Bladder microvascular endothelial cell (primary cell): Measurements from ENCODE around the gene CNN2. TPM values are rescaled to one million over a fixed set of nuclear protein-coding genes. Genes with fewer than 3 reads are reported as not detected.

Experiments
- total RNA-seq: library from RNA; depleted of rRNA; stranded (reverse); fragments of >200 nt; gene quantifications from 2 replicates; pipeline ENCODE4 v1.2.3, GENCODE V29; 2014

CNN2 gene
- total RNA-seq: 120 and 249 TPM in 2 replicates

GRCh38 chr19:1025960-1026782 is at the start of gene CNN2:
Gene CNN2 (plus strand): TSS chr19:1026608. CDS start chr19:1026662, 54 bp downstream.

GRCh38 chr19:984165-984967 is 42.0 kb upstream of the CNN2 start, which contains the start of gene WDR18:
Gene WDR18 (plus strand): TSS chr19:984345. CDS start chr19:984354, 9 bp downstream.

GRCh38 chr19:1000095-1000494 is 26.3 kb upstream of the CNN2 start, which contains the start of gene GRIN3B:
Gene GRIN3B (plus strand): TSS chr19:1000419. CDS start chr19:1000438, 19 bp downstream.

GRCh38 chr19:1020868-1021425 is 5.5 kb upstream of the CNN2 start, which contains the start of gene TMEM259:
Gene TMEM259 (minus strand): TSS chr19:1021123. CDS start chr19:1020996, 127 bp downstream.

GRCh38 chr19:1039646-1040475 is 13.5 kb downstream of the CNN2 start, which contains the start of gene ABCA7:
Gene ABCA7 (plus strand): TSS chr19:1040107. CDS start chr19:1041362, 1,255 bp downstream.

GRCh38 chr19:1066748-1067340 is 40.4 kb downstream of the CNN2 start, which contains the start of gene ARHGAP45:
Gene ARHGAP45 (plus strand): TSS chr19:1067167. CDS start chr19:1067406, 239 bp downstream.

Other genes starting within 250 kb of the CNN2 start
- gene PTBP1, start 229.2 kb upstream of the CNN2 start, total RNA-seq: 107 and 233 TPM in 2 replicates
- 0.13 and 0.16 TPM in 2 replicates for gene PLPPR3, start 204.7 kb upstream of the CNN2 start, total RNA-seq
- not detected in 2 replicates for gene AZU1, start 198.8 kb upstream of the CNN2 start, total RNA-seq
- gene PRTN3, start 185.6 kb upstream of the CNN2 start, total RNA-seq: not detected in 2 replicates
- gene ELANE, start 174.3 kb upstream of the CNN2 start, total RNA-seq: not detected in 2 replicates
- 1.5 and 1.8 TPM in 2 replicates for gene CFD, start 166.9 kb upstream of the CNN2 start, total RNA-seq
- gene MED16, start 133.4 kb upstream of the CNN2 start, total RNA-seq: 18.3 and 54.2 TPM in 2 replicates
- gene RNU6-9, start 133.1 kb upstream of the CNN2 start, total RNA-seq: not detected in 2 replicates
- 17.5 and 33.3 TPM in 2 replicates for gene R3HDM4, start 113.4 kb upstream of the CNN2 start, total RNA-seq
- gene KISS1R, start 109.3 kb upstream of the CNN2 start, total RNA-seq: not detected in 2 replicates
- gene ARID3A, start 100.6 kb upstream of the CNN2 start, total RNA-seq: 9.2 and 16.4 TPM in 2 replicates
- 72.4 and 77.4 TPM in 2 replicates for gene WDR18, start 42.3 kb upstream of the CNN2 start, total RNA-seq
- 0.50 and 0.97 TPM in 2 replicates for gene GRIN3B, start 26.2 kb upstream of the CNN2 start, total RNA-seq
- gene TMEM259, start 5.5 kb upstream of the CNN2 start, total RNA-seq: 37.9 and 71.6 TPM in 2 replicates
- not detected in 2 replicates for gene RNU6-2, start 5.1 kb upstream of the CNN2 start, total RNA-seq
- 6.2 and 7.8 TPM in 2 replicates for gene ABCA7, start 13.5 kb downstream of the CNN2 start, total RNA-seq
- 50.0 and 78.8 TPM in 2 replicates for gene ARHGAP45, start 40.6 kb downstream of the CNN2 start, total RNA-seq
- 70.6 and 138 TPM in 2 replicates for gene POLR2E, start 68.8 kb downstream of the CNN2 start, total RNA-seq
- gene GPX4, start 77.4 kb downstream of the CNN2 start, total RNA-seq: 397 and 445 TPM in 2 replicates
- gene SBNO2, start 147.7 kb downstream of the CNN2 start, total RNA-seq: 29.0 and 60.5 TPM in 2 replicates
- gene STK11, start 179.2 kb downstream of the CNN2 start, total RNA-seq: 87.0 and 87.3 TPM in 2 replicates
- gene CBARP, start 211.4 kb downstream of the CNN2 start, total RNA-seq: 0.81 and 3.0 TPM in 2 replicates
- gene ATP5F1D, start 215.1 kb downstream of the CNN2 start, total RNA-seq: 31.1 and 39.6 TPM in 2 replicates
- 9.9 and 15.6 TPM in 2 replicates for gene MIDN, start 222.0 kb downstream of the CNN2 start, total RNA-seq
- gene CIRBP, start 242.7 kb downstream of the CNN2 start, total RNA-seq: 65.4 and 95.7 TPM in 2 replicates
- 13.4 and 18.3 TPM in 2 replicates for gene FAM174C, start 248.9 kb downstream of the CNN2 start, total RNA-seq